ENCODE measurements around the gene HEPACAM. TPM values are rescaled to one million over a fixed set of nuclear protein-coding genes. Genes with fewer than 3 reads are reported as not detected.

The HEPACAM gene
- polyA plus RNA-seq, 1 experiment: 0.05 TPM

DNA sequence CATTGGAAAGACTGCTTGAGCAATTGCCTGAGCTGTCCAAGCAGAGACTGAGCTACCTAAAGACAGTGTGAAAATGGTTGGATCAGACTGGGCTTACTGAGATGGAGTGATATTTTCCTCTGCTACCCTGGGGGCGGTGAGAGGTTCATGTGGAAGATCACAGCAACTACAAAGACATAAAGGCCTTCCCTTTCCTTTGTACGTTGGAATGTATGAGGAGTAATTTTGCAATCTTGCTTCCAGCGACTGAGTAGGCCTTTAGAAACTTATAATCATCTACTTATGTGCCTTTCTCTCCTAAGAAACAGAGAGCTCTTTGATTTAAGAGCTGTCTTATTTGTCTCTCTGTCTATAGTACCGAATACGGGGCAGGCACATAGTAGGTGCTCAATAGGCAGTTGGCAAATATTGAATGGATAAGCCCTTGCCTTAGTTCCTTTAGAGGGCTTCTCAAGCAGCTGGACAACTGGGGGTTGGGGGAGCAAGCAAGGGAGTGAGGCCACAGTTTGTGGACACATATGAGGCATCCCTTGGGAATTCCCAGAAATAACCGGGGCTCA lies 2.4 kb upstream of the HEPACAM start:
- Histone ChIP-seq H3K27me3 (ENCODE audit: control insufficient read depth, insufficient read depth, low read length) (no peaks in the 10 kb centered on the region), H3K4me3 (ENCODE audit: low read depth, low read length) (no peak overlapping the region), H3K27ac (ENCODE audit: low read depth, low read length) (peak overlapping the region; percentile 21), H3K9me3 (ENCODE audit: control insufficient read depth, insufficient read depth, low read length) (no peaks in the 10 kb centered on the region)
- POLR2A ChIA-PET: interaction anchor here (1.6 kb wide), 1 partner anchor 62 kb away, joined by 5 read pairs; no protein-coding TSS in a partner anchor
- DNase-seq (ENCODE audit: low read depth, low spot score): no peak
- TF ChIP-seq, protein P1, sequence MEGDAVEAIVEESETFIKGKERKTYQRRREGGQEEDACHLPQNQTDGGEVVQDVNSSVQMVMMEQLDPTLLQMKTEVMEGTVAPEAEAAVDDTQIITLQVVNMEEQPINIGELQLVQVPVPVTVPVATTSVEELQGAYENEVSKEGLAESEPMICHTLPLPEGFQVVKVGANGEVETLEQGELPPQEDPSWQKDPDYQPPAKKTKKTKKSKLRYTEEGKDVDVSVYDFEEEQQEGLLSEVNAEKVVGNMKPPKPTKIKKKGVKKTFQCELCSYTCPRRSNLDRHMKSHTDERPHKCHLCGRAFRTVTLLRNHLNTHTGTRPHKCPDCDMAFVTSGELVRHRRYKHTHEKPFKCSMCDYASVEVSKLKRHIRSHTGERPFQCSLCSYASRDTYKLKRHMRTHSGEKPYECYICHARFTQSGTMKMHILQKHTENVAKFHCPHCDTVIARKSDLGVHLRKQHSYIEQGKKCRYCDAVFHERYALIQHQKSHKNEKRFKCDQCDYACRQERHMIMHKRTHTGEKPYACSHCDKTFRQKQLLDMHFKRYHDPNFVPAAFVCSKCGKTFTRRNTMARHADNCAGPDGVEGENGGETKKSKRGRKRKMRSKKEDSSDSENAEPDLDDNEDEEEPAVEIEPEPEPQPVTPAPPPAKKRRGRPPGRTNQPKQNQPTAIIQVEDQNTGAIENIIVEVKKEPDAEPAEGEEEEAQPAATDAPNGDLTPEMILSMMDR (IDR thresholded peaks at IDR 0.05; ENCODE audit: low read depth, low read length): no peak
- CTCF ChIA-PET: interaction anchor here (1.1 to 1.9 kb wide), 3 partner anchors 62 to 227 kb away, joined by 3 to 9 read pairs (median 4); no protein-coding TSS in a partner anchor

DNA sequence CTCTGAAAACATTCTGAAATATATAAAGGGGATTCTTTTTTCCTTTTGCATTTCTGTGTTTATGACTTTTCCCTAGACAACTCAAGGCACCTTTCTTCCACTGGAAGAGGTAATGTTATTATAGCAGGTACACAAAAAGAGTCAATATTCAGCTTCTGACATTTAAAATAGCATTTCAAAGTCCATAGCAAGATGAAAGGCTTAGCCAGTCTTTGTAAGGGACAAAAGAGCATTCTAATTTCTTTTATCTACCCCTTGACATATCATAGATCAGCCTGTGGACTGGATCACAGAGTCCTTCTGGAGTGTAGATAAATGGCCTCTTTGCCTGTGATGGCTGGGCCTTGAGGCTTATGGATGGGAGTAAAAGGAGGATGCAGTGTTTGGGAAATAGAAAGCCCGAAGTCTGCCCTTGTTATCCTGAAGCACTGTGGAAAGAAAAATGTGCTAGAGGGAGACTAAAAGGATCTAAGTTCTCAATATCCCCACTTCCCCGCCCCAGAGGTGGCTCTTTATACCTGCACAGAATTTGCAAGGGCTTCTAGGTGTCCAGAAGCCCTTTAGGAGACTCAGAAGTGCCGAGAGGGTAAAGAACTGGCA lies 1.6 kb upstream of the HEPACAM start:
- no peak for DNase-seq (ENCODE audit: low read depth, low spot score)
- ChIA-PET CTCF (interaction anchor here (1.0 to 4.3 kb wide), 4 partner anchors 13 to 515 kb away, joined by 3 to 32 read pairs (median 4); no protein-coding TSS in a partner anchor), POLR2A (interaction anchor here (1.6 kb wide), 1 partner anchor 61 kb away, joined by 5 read pairs; no protein-coding TSS in a partner anchor)
- no peak overlapping the region for H3K4me3 ChIP-seq (ENCODE audit: low read depth, low read length)
- no peaks in the 10 kb centered on the region for H3K27me3 ChIP-seq (ENCODE audit: control insufficient read depth, insufficient read depth, low read length)
- no peaks in the 10 kb centered on the region for H3K9me3 ChIP-seq (ENCODE audit: control insufficient read depth, insufficient read depth, low read length)
- peak overlapping the region; percentile 3 for H3K27ac ChIP-seq (ENCODE audit: low read depth, low read length)
- TF ChIP-seq, protein P1 (IDR thresholded peaks at IDR 0.05; ENCODE audit: low read depth, low read length): no peak

DNA sequence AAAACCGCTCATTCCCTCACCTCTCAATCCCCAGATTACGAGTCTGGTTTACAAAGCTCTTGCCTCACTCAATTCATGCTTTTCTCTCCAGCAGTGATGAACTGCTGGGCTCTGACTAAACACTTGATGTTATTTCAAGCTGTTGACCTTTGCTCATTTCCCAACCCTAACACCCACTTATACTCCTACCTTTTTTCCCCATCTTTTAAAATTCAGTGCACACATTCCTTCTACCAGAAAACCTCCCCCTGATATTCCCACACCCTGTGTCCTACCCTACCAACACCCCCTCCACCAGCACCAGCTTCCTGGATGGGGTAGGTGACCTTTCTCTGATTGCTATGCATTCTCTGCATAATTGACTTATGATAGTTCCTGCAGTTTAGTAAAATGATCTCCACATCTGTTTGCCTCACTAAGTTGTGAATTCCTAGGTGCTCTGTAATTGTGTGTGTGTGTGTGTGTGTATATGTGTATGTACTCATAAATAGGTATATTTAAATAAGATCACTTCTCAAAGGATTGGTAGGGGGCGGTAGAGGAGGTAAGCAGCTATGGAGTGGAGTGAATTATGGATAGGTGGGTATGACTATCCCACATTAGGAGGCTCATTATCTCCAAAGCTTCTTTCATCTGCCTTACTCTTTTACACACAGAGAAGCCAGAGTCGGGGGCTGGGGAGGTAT lies 842 bp downstream of the HEPACAM start:
- Histone ChIP-seq H3K27me3 (ENCODE audit: control insufficient read depth, insufficient read depth, low read length) (no peaks in the 10 kb centered on the region), H3K9me3 (ENCODE audit: control insufficient read depth, insufficient read depth, low read length) (no peaks in the 10 kb centered on the region), H3K27ac (ENCODE audit: low read depth, low read length) (peak overlapping the region; percentile 94), H3K4me3 (ENCODE audit: low read depth, low read length) (no peak overlapping the region; the same call in 1 of the 2 replicates)
- peak; percentile 86 for DNase-seq (ENCODE audit: low read depth, low spot score)
- ChIA-PET CTCF (interaction anchor here (0.7 to 4.3 kb wide), 13 partner anchors 9 to 470 kb away, joined by 3 to 32 read pairs (median 4); partner anchors contain the start of genes CCDC15 and TMEM218), POLR2A (interaction anchor here (0.8 to 2.6 kb wide), 8 partner anchors 14 to 59 kb away, joined by 3 to 22 read pairs (median 6); partner anchors contain the start of gene CCDC15)
- TF ChIP-seq, protein P1 (IDR thresholded peaks at IDR 0.05; ENCODE audit: low read depth, low read length): peak; percentile 52

DNA sequence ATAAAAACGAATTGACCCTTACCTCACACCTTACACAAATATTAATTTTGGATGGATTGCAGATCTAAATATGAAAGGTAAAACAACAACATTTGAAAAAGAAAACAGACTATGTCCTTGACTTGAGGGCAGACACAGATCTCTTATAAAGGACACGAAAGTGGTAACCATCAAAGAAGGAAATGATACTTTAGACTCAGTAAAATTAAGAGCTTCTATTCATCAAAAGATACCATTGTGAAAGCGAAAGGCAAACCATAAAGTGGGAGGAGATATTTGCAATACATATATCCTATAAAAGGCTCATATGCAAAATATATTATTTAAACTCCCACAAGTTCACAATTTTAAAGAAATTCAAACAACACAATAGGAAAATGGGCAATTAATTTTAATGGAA lies 5.0 kb downstream of the HEPACAM start:
- CTCF ChIA-PET: interaction anchor here (1.5 kb wide), 1 partner anchor 55 kb away, joined by 4 read pairs; no protein-coding TSS in a partner anchor
- POLR2A ChIA-PET: no interaction called here
- no peaks in the 10 kb centered on the region for H3K9me3 ChIP-seq (ENCODE audit: control insufficient read depth, insufficient read depth, low read length)
- no peak overlapping the region for H3K27ac ChIP-seq (ENCODE audit: low read depth, low read length)
- H3K4me3 ChIP-seq (ENCODE audit: low read depth, low read length): no peak overlapping the region
- TF ChIP-seq, protein P1 (IDR thresholded peaks at IDR 0.05; ENCODE audit: low read depth, low read length): no peak
- no peak for DNase-seq (ENCODE audit: low read depth, low spot score)
- H3K27me3 ChIP-seq (ENCODE audit: control insufficient read depth, insufficient read depth, low read length): no peaks in the 10 kb centered on the region
